DND-41 (cell line): Measurements from ENCODE around the gene EPHB1.

Experiments
- ATAC-seq: fragments of 200-7000 bp; cut with Tn5 transposase; 3 replicates; pipeline ENCODE4 v1.9.1; 2021; ENCODE audit warnings: low read depth; ENCODE audit not compliant: insufficient read depth
- DNase-seq: peaks from one replicate; pipeline ENCODE4 v3.0.0-alpha.2; 2020
- H2AFZ ChIP-seq: 2 replicates; pipeline ENCODE4 v1.6.0; 2012; ENCODE audit warnings: low read depth, low read length
- H3K27ac ChIP-seq: 2 replicates; pipeline ENCODE4 v1.5.1; 2012; ENCODE audit warnings: low read length, inconsistent platforms
- H3K27me3 ChIP-seq: fragments of 200-600 bp; sonication (generic); 2 replicates; pipeline ENCODE4 v1.6.0; 2012; ENCODE audit warnings: low read length, mild to moderate bottlenecking, inconsistent platforms; ENCODE audit not compliant: insufficient read depth, poor library complexity
- H3K36me3 ChIP-seq: 2 replicates; pipeline ENCODE4 v1.5.1; 2012; ENCODE audit warnings: low read length, inconsistent platforms; ENCODE audit not compliant: insufficient read depth
- H3K4me1 ChIP-seq: 2 replicates; pipeline ENCODE4 v1.5.1; 2012; ENCODE audit warnings: mild to moderate bottlenecking, low read length; ENCODE audit not compliant: insufficient read depth
- H3K4me2 ChIP-seq: 2 replicates; pipeline ENCODE4 v1.6.0; 2012; ENCODE audit warnings: mild to moderate bottlenecking, moderate library complexity, low read length, inconsistent platforms; ENCODE audit not compliant: insufficient read depth
- H3K4me3 ChIP-seq, 2 experiments: fragments of 200-600 bp in 1 of 2; shearing (Covaris generic) in 1 of 2; 2 replicates each; pipeline ENCODE4 v1.5.1; 2012 to 2016; ENCODE audit warnings: inconsistent platforms in 2 of 2, low read length in 2 of 2, mild to moderate bottlenecking in 2 of 2, low read depth in 1 of 2, moderate library complexity in 1 of 2
- H3K79me2 ChIP-seq: 2 replicates; pipeline ENCODE4 v1.6.0; 2012; ENCODE audit warnings: low read length, inconsistent platforms; ENCODE audit not compliant: insufficient read depth
- H3K9ac ChIP-seq: 2 replicates; pipeline ENCODE4 v1.6.0; 2012; ENCODE audit warnings: low read depth, mild to moderate bottlenecking, inconsistent platforms, low read length, moderate library complexity
- H3K9me3 ChIP-seq: 2 replicates; pipeline ENCODE4 v1.5.1; 2012; ENCODE audit warnings: low read length, moderate library complexity, mild to moderate bottlenecking, inconsistent platforms; ENCODE audit not compliant: insufficient read depth, severe bottlenecking
- H4K20me1 ChIP-seq: 2 replicates; pipeline ENCODE4 v1.6.0; 2012; ENCODE audit warnings: low read length; ENCODE audit not compliant: insufficient read depth
- EZH2 ChIP-seq: IDR thresholded peaks from 3 replicates; pipeline ENCODE4 v1.6.1; 2012; ENCODE audit warnings: borderline replicate concordance, low read depth, mild to moderate bottlenecking, moderate library complexity, low read length, inconsistent platforms; ENCODE audit not compliant: severe bottlenecking
- TF ChIP-seq, protein P1 (sequence below): IDR thresholded peaks from 2 replicates; pipeline ENCODE4 v1.5.1; 2012; ENCODE audit warnings: borderline replicate concordance, low read length, moderate library complexity, mild to moderate bottlenecking; ENCODE audit not compliant: poor library complexity, severe bottlenecking; ENCODE audit errors: extremely low read depth

The EPHB1 gene

DNA sequence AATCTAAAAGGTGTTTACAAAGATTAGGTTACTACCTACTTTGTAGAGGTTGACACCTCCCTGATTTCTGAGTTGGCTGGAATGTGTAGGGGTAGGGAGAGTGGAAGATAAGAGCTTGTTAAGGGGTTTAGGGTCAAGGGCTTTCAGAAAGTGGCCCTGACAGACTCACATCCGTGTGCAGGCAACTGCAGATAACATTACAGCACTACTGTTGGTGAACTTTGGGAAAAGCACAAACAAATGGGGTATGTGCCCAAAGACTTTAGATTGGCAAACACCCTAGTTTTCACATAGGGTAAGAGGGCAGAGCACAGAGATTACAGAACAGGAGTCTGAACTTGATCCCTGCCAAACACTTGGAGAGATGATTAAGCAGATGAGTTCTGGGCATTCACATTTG lies 375.7 kb downstream of the EPHB1 start:
- Histone ChIP-seq H3K4me3 (no peak overlapping the region), H4K20me1 (no peaks in the 10 kb centered on the region), H3K36me3 (no peaks in the 10 kb centered on the region), H3K4me1 (no peaks in the 10 kb centered on the region), H3K9ac (no peak overlapping the region), H3K4me2 (no peak overlapping the region), H3K79me2 (no peaks in the 10 kb centered on the region), H2AFZ (no peak overlapping the region), H3K27me3 (no peaks in the 10 kb centered on the region), H3K27ac (no peak overlapping the region), H3K9me3 (no peaks in the 10 kb centered on the region)
- ATAC-seq (no peak), DNase-seq (no peak)
- TF ChIP-seq, protein P1, sequence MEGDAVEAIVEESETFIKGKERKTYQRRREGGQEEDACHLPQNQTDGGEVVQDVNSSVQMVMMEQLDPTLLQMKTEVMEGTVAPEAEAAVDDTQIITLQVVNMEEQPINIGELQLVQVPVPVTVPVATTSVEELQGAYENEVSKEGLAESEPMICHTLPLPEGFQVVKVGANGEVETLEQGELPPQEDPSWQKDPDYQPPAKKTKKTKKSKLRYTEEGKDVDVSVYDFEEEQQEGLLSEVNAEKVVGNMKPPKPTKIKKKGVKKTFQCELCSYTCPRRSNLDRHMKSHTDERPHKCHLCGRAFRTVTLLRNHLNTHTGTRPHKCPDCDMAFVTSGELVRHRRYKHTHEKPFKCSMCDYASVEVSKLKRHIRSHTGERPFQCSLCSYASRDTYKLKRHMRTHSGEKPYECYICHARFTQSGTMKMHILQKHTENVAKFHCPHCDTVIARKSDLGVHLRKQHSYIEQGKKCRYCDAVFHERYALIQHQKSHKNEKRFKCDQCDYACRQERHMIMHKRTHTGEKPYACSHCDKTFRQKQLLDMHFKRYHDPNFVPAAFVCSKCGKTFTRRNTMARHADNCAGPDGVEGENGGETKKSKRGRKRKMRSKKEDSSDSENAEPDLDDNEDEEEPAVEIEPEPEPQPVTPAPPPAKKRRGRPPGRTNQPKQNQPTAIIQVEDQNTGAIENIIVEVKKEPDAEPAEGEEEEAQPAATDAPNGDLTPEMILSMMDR = no peak
- no peak for TF ChIP-seq EZH2

DNA sequence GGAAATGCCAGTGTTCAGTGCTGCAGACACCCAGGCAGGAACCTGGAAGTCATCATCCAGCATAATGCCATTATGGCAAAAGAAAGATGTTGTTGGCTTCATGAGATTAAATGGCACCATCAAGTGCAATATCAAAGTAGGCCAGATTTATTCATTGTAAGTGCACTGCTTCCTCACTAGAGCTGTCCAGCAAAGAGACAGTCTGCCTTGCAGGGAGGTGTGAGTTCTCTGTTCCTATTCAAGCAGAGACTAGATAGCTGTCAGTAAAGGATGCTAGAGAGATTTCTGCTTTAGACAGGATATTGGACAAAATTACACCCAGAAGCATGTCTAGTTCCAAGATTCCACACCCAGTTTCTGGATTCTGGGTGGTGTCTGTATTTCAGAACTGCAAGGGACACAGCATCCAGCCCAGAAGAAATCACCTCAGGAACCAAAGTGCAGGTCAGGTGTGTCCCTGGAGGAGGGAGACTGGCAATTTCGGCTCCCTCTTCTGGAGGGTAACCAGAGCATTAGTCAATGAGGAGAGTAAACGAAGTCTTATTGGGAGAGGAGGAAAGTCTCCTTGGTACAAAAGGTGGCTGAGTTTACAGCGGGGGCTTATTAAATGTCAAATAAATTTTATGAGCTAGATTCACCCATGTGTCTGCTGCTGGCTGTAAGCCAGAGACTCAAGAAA lies 377.3 kb downstream of the EPHB1 start:
- H3K27ac ChIP-seq = no peak overlapping the region
- H3K9ac ChIP-seq = no peak overlapping the region
- DNase-seq (no peak), ATAC-seq (no peak)
- H3K4me3 ChIP-seq = no peak overlapping the region
- no peaks in the 10 kb centered on the region for H3K79me2 ChIP-seq
- no peaks in the 10 kb centered on the region for H3K27me3 ChIP-seq
- no peaks in the 10 kb centered on the region for H3K9me3 ChIP-seq
- H3K4me1 ChIP-seq = no peaks in the 10 kb centered on the region
- no peaks in the 10 kb centered on the region for H4K20me1 ChIP-seq
- TF ChIP-seq EZH2 = no peak
- TF ChIP-seq, protein P1 = no peak
- H2AFZ ChIP-seq = no peak overlapping the region
- no peaks in the 10 kb centered on the region for H3K36me3 ChIP-seq
- H3K4me2 ChIP-seq = no peak overlapping the region

DNA sequence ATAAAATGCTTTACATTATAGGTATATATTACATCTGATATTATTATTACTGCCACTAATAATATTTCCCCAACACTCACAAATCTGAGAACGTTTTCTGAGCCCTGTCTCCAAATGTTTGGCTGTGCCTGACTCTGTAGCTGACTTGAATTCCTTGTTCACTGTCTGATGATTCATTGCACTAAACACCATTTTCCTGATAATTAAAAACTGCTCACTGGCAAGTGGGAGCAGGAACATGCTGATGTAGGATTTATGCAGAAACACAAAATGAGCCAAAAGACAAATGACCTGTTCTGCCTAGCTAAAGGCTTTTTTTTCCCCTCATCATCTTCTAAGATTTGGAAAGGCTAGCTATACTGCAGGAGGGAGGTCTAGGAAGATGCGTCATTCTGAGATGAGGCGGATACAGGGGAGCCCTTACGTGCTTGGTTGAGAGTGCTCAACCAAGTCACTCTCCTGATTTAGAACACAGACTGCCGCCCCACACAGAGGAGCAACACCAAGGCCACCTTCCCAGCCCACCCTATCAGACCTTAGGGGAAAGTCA lies 380.7 kb downstream of the EPHB1 start:
- H3K27me3 ChIP-seq = no peaks in the 10 kb centered on the region
- H2AFZ ChIP-seq = no peak overlapping the region
- H4K20me1 ChIP-seq = no peaks in the 10 kb centered on the region
- H3K9me3 ChIP-seq = no peaks in the 10 kb centered on the region
- ATAC-seq (no peak), DNase-seq (no peak)
- no peaks in the 10 kb centered on the region for H3K36me3 ChIP-seq
- H3K27ac ChIP-seq = no peak overlapping the region
- no peak overlapping the region for H3K4me3 ChIP-seq
- no peak overlapping the region for H3K9ac ChIP-seq
- TF ChIP-seq, protein P1 = no peak
- TF ChIP-seq EZH2 = no peak
- no peaks in the 10 kb centered on the region for H3K4me1 ChIP-seq
- H3K79me2 ChIP-seq = no peaks in the 10 kb centered on the region
- no peak overlapping the region for H3K4me2 ChIP-seq

DNA sequence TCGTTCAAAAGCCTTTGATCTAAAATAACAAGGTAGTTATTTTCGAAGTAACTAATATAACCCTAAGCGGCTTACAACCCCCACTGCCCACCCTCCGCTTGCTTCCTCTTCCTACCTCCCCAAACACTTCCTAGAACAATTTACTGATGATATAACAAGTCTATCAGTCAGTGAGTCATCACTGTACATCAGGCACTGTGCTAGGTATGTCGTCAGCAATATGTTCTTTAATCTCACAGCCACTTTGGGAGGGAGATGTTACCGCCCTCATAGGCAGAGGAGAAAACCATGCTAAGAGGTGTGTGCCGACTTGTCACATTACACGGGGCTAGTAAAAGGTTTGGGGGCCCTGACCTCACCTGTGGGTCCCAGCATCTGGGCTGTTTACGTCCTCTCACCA lies 381.8 kb downstream of the EPHB1 start:
- no peaks in the 10 kb centered on the region for H3K9me3 ChIP-seq
- no peak for ATAC-seq
- H4K20me1 ChIP-seq = no peaks in the 10 kb centered on the region
- no peak overlapping the region for H2AFZ ChIP-seq
- H3K36me3 ChIP-seq = no peaks in the 10 kb centered on the region
- no peak overlapping the region for H3K4me3 ChIP-seq
- H3K27me3 ChIP-seq = no peaks in the 10 kb centered on the region
- no peaks in the 10 kb centered on the region for H3K79me2 ChIP-seq
- TF ChIP-seq, protein P1 = no peak
- no peak for TF ChIP-seq EZH2
- no peaks in the 10 kb centered on the region for H3K4me1 ChIP-seq
- no peak overlapping the region for H3K4me2 ChIP-seq
- no peak overlapping the region for H3K27ac ChIP-seq
- DNase-seq = no peak
- no peak overlapping the region for H3K9ac ChIP-seq
